Cortex of kidney (tissue), 1 donor: ENCODE measurements around the gene SPRING1.

ENCODE experiments used
- DNase-seq: peaks from one replicate; lab custom pipeline; 2025; lab: John Stamatoyannopoulos, UW

SPRING1 gene

GRCh38 chr12:116739381-116739887 lies 1.6 kb upstream of the SPRING1 start:
- DNase-seq, result no peak

DNA sequence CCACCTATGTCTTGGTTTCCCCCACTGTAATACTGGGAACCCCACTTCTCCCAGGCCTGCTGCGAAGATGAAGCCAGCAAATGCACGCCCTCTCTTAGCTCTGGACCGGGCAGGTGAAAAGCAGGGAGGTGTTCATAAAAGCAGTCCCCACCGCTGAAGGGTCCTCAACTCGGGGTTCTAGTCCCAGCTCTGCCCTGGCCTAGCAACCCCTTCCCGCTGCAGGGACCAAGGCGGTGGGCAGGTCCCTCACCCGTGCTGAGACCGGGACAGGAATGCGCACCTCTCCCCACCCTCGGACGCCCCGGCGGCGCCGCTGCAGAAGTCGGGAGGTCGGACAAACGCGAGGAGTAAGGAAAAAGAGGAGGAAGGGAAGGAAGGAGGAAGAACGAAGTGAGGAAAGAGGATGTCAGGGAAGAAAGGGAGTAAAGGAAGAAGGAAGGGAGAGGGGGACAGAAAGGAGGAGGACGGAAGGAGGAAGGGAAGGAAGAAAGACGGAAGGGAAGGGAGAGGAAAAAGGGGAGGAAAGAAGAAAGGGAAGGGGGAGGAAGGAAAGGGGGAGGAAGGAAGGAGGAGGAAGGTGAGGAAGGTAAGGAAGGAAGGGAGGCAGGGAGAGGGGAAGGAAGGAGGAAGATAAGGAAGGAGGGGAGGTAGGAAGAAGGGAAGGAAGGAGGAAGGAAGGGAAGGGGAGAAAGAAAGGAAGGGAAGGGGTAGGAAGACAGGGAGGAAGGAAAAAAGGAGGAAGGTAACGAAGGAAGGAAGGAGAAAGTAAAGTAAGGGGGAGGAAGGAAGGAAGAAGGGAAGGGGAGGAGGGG lies 701 bp downstream of the SPRING1 start:
- no peak for DNase-seq

DNA sequence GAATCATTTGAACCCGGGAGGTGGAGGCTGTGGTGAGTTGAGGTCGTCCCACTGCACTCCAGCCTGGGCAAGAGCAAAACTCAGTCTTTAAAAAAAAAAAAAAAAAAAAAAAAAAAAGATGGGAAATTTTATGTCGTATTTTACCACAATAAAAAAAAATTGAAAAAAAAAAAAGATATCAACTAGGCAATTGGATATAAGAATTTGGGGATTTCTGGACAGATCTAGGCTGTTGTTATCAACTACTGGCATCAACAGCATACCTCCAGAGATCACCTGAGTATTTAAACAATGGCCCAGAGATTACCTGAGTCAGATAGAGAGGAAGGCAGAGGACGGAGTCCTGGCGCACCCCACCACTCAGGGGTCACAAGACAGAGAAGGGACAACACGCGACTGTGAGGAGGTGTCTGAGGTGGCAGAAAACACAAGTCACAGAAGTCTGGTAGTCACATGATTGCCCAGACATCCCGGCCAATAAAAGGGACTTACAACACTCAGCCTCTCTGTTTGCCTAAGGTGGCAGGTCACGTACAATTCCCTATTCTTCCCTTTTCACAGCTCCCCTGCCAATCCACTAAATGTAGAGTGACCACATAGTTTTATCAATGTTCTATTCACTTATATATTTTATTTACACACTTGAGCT lies 1.8 kb downstream of the SPRING1 start:
- no peak for DNase-seq

GRCh38 chr12:116735084-116735483 lies 2.8 kb downstream of the SPRING1 start:
- no peak for DNase-seq

GRCh38 chr12:116734156-116734768 lies 3.6 kb downstream of the SPRING1 start:
- DNase-seq, result no peak

DNA sequence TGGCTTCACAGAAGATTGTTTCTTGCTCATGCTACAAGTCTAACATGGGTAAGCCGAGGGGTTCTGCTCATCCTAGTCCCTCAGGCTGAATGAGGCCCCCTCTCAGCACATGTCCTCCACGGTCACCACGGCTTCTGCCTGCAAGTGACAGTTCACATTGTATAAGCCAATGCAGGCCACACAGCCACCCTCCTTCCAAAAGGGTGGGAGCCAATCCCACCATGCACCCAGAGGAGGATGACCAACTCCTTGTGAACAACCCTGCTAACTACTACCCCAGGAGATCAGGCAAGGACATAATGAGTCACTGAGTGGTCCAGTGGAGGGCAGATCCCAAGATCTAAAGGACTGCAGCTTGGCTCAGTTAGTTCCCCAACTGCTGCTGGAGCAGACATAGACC lies 6.1 kb downstream of the SPRING1 start:
- no peak for DNase-seq

DNA sequence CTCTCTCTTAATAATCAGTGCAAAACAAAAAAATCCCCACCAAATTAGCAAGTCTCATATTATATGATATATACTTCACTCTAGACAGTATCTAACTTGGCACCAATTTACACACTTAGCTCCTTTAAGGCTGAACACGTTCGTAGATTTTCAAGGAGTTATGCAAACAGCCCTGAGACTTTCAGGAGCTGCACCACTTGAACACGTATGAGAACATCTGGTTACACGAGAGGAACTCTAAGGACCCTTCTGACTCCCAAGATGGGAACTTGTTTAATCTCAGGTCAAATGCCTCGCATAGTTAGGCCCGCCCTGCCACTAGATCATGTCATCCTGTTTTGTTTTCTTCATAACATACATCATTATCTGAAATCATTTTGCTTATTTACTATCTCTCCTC lies 10.0 kb downstream of the SPRING1 start:
- no peak for DNase-seq

- no peak for DNase-seq
These were observed 10.6 kb downstream of the SPRING1 start for GRCh38 chr12:116727261-116727660.

DNA sequence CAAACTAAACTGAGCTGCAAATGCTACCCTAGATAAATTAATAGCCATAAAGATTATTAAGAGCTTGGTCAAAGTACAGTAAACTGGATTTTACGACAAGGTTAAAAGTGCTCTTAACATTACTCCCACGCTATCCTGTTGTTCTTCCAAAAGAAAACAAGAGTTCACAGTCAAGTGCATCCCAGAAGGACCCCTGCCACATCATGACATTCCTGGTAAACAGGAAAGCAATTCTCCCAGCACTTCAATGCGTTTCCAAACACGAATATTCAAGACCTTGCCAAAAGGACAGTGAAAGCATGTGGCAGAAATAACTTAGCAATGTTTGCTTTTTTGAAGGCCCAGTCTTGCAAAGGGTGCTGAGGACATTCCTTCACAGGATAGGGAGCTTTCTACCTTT lies 11.2 kb downstream of the SPRING1 start:
- no peak for DNase-seq

DNA sequence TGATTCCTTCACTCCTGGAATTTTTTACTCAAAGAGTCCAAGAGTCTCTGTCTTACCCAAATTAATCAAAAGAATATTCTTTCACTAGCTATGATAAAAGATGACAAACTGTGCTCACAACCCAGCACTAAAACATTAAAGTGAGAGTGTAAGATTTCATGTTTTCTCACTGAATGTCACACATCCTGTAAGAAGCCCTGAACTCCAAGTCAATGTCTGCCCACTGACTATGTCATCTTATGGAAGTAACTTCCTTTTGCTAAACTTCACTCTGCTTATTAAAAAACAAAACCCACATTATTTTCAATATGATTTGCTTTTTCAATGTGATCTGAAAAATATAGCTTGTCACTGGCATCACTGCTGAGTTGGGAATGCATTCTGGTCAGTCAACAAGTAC lies 15.6 kb downstream of the SPRING1 start:
- DNase-seq, result no peak

- DNase-seq, result no peak
These were observed 17.9 kb downstream of the SPRING1 start for GRCh38 chr12:116719731-116720528.

- DNase-seq, result no peak
These were observed 19.0 kb downstream of the SPRING1 start for GRCh38 chr12:116718655-116719454.

- DNase-seq, result no peak
These were observed 20.1 kb downstream of the SPRING1 start for GRCh38 chr12:116717466-116718437.

- no peak for DNase-seq
These were observed 23.7 kb downstream of the SPRING1 start for GRCh38 chr12:116714175-116714574.

DNA sequence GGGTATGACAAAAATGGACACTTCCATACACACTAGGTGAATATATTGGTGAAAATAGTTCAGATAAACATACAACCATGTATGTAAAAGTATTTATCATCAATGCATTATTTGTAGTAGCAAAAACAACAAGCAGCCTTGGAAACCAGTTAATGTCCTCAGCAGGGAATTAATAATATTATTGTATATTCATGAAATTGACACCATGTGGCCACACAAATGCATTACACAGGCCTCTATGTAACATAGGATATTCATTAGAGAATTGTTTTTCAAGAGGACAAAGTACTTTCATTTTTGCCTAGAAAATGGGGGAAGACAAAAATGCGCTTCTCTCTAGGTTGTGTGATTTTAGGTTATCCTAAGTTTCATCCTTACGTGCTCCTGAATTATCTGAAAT lies 24.3 kb downstream of the SPRING1 start:
- no peak for DNase-seq

DNA sequence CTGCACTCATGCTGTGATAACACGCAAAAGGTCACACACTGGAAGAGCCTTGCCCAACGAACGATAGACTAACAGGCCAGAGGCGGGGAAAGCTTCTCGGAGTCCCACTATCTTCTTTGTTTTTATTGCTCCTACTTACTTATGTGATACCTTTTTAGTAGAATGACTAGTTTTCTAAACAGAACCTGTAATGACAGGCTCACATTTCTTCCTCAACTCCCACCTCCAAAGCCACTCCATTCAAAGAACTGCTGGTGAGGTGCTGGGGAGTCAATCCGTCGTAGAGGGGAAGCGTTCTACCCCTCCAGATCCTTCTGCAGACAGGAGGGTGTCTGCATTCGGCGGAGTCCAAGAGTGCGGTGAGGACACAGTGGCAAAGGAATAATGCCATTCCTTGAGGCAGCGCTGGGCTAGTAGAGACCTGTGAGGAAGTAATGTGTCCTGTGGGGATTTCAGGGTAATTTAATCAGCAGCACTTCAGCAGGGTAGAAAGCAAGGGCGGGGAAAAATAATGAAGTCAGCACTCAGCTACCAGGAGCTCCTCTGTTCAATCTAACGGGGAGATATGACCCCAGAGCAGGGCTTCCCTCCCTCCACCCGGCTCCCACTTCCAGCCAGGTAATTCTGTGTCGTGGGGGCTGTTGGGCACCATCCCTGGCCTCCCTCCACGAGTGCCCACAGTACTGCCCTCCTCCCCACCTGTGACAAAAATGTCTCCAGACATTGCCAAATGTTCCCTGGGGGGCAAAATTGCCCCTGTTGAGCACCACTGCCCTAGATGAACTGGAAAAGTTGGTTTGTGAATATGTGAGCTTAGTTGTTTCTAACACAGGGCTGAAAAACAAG lies 25.2 kb downstream of the SPRING1 start:
- DNase-seq, result no peak

DNA sequence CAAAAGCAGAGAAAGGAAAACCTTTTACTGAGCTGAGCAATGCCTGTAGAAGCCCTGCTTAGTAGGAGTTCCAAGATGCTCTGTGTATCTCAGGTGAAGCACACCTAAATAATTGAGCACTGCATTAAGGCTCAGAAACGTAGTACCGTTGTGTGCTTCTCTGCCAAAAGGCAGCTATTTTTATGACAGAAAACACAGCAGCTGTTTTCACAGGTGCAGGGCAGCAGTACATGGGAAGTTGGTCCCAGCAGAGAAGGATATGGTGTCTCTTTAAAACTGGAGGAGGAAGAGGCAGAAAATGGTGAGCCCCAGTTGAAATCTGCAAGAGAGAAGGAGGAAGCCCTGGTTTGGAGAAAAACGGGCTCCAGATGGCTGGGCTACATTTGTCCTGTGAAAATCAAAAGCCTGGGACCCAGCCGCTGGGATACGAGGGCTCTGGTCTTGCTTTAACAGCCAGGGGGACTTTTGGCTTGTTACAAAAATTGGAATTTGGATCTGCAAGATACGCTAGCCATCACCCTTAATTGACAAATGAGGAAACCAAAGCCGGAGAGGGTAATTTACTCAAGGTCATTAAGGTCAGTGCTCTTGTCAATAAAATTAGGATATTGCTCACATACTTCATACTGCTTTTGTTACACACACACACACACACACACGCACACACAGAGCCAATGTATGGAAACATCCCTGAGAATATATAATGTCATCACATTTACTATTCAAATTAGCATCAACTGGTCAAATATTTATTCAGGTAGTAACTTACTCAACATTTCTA lies 27.3 kb downstream of the SPRING1 start:
- DNase-seq, result no peak

DNA sequence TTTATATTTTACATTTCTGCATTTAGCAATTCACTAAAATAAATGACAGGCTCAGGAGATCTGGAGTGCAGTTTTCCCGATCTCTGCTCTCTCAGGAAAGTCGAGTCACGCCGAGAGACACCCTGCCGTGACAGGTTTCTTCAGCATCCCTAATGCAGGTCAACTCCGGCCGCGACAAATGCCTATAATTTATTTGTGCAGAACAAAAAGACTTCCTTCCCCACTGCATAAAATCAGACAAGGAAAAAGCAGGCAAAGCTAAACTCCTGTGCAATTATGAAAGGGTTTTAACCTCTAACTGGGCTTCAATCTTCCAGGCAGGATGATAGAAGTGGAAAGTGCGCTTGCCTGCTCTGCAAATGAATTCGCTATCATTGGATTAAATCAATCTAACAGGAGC lies 28.1 kb downstream of the SPRING1 start:
- no peak for DNase-seq
